ENCODE data around the gene FAM32A. TPM values are rescaled to one million over a fixed set of nuclear protein-coding genes. Genes with fewer than 3 reads are reported as not detected.

Gene FAM32A
- total and polyA plus RNA-seq, 9 donors: 37.9 to 68.6 (median 46.5) TPM

- no peak for DNase-seq
- Histone ChIP-seq H3K4me3 (no peak overlapping the region), H3K27ac (no peak overlapping the region), H3K27me3 (no peaks in the 10 kb centered on the region), H3K36me3 (no peaks in the 10 kb centered on the region), H3K9me3 (no peaks in the 10 kb centered on the region), H3K4me1 (ENCODE audit: insufficient read depth) (no peaks in the 10 kb centered on the region)
- TF ChIP-seq CTCF (IDR thresholded peaks at IDR 0.05) (no peak), EP300 (IDR thresholded peaks at IDR 0.05) (no peak), POLR2A (IDR thresholded peaks at IDR 0.05) (no peak)
- WGBS, 3 donors: 83 to 85% (median 83%) methylated on average over 6 of the region's 6 CpGs
- intact Hi-C loops (cut with DNase I): no loop called here
These were observed 28.3 kb upstream of the FAM32A start for GRCh38 chr19:16156904-16157303.

- H3K4me1 ChIP-seq (ENCODE audit: insufficient read depth): no peaks in the 10 kb centered on the region
- no peak for DNase-seq
- 78 to 81% (median 79%) methylated on average over 10 of the region's 10 CpGs for WGBS, 3 donors
- no peak overlapping the region for H3K4me3 ChIP-seq
- TF ChIP-seq CTCF (IDR thresholded peaks at IDR 0.05) (no peak), EP300 (IDR thresholded peaks at IDR 0.05) (no peak), POLR2A (IDR thresholded peaks at IDR 0.05) (no peak)
- no peak overlapping the region for H3K27ac ChIP-seq
- no peaks in the 10 kb centered on the region for H3K27me3 ChIP-seq
- no peaks in the 10 kb centered on the region for H3K36me3 ChIP-seq
- intact Hi-C loops (cut with DNase I): no loop called here
- no peaks in the 10 kb centered on the region for H3K9me3 ChIP-seq
These were observed 27.6 kb upstream of the FAM32A start for GRCh38 chr19:16157601-16158000.

GRCh38 chr19:16159655-16160054 lies 25.6 kb upstream of the FAM32A start:
- DNase-seq: no peak
- no peaks in the 10 kb centered on the region for H3K36me3 ChIP-seq
- intact Hi-C loops (cut with DNase I): no loop called here
- H3K27ac ChIP-seq: no peak overlapping the region
- no peaks in the 10 kb centered on the region for H3K4me1 ChIP-seq (ENCODE audit: insufficient read depth)
- WGBS, 3 donors: 80 to 85% (median 84%) methylated on average over 5 of the region's 5 CpGs
- no peak for TF ChIP-seq POLR2A (IDR thresholded peaks at IDR 0.05)
- TF ChIP-seq EP300 (IDR thresholded peaks at IDR 0.05): no peak
- no peak for TF ChIP-seq CTCF (IDR thresholded peaks at IDR 0.05)
- no peak overlapping the region for H3K4me3 ChIP-seq
- no peaks in the 10 kb centered on the region for H3K9me3 ChIP-seq
- no peaks in the 10 kb centered on the region for H3K27me3 ChIP-seq

- no peaks in the 10 kb centered on the region for H3K27me3 ChIP-seq
- H3K27ac ChIP-seq: no peak overlapping the region
- TF ChIP-seq EP300 (IDR thresholded peaks at IDR 0.05) (no peak), CTCF (IDR thresholded peaks at IDR 0.05) (no peak), POLR2A (IDR thresholded peaks at IDR 0.05) (no peak)
- 65 to 68% (median 66%) methylated on average over 6 of the region's 6 CpGs for WGBS, 3 donors
- H3K36me3 ChIP-seq: no peaks in the 10 kb centered on the region
- no peak overlapping the region for H3K4me3 ChIP-seq
- intact Hi-C loops (cut with DNase I): no loop called here
- no peak for DNase-seq
- no peaks in the 10 kb centered on the region for H3K9me3 ChIP-seq
- no peaks in the 10 kb centered on the region for H3K4me1 ChIP-seq (ENCODE audit: insufficient read depth)
These were observed 24.7 kb upstream of the FAM32A start for GRCh38 chr19:16160445-16160942.

Measured in ovary (tissue), 9 donors.